ENCODE results near the gene SNAI3. TPM values are rescaled to one million over a fixed set of nuclear protein-coding genes. Genes with fewer than 3 reads are reported as not detected.
A peak's percentile ranks its signal among the peaks of the same experiment; 100 is the strongest.

The SNAI3 gene
- total and polyA plus RNA-seq, 9 of the 15 experiments (the other 6 are each of a cell fraction or from before 2014, with no cell fraction given) = 0.04 to 4.1 (median 0.80) TPM; not detected in 1

DNA sequence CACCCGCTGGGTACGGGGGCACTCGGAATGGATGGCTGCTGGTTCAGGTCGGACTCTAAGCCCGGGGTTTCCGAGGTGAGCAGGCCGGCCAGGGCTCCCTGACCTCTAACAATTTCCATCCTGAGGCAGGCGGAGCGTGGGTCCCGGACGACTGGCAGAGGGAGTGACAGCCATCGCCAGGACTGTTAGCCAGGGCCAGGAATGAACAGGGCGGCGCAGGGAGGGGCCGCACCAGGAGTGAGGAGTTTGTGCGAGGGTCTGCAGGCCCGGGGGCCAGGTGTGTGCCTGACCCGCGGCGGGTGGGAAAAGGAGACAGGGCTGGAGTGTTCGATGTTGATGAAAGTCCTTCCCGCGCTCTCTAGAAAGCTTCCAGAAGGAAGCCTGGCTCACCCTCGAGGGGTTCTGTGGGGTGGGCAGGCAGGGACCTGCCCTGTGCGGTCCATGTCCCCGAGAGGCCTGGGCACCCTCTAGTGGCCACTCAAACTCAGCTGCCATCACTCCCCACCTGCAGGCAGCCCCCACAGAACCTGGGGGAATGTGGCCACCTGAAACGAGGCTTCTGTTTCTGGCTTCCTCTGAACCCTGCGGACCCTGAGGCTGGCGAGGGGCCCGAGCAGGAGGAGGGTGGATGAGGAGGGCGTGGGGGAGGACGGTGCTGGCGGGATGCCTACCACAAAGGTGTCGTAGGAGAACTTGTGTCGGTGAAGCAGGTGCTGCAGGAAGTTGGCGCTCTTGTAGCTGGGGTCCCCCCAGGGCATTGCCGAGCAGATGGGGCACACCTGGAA is 11.7 kb upstream of the SNAI3 start (continued):
- no peak for TF ChIP-seq ZNF644 (tag; IDR thresholded peaks at IDR 0.05; ENCODE audit: low read depth)
- TF ChIP-seq HEY1 (CRISPR knock-in tag; IDR thresholded peaks at IDR 0.05; ENCODE audit: borderline replicate concordance) = no peak
- no peak for TF ChIP-seq NFIX (CRISPR knock-in tag; IDR thresholded peaks at IDR 0.05; ENCODE audit: low read depth)
- TF ChIP-seq ELF2 (CRISPR knock-in tag; IDR thresholded peaks at IDR 0.05) = no peak
- no peak for TF ChIP-seq ZNF77 (CRISPR knock-in tag; IDR thresholded peaks at IDR 0.05)
- no peak for TF ChIP-seq MCM7 (IDR thresholded peaks at IDR 0.05)
- TF ChIP-seq ILF3 (IDR thresholded peaks at IDR 0.05; ENCODE audit: borderline replicate concordance) = no peak
- TF ChIP-seq RBFOX2 (IDR thresholded peaks at IDR 0.05; ENCODE audit: low read depth, low read length) = 0 out of 2 replicates have a peak, but pooled peaks have one; percentile 6
- TF ChIP-seq, protein P1, sequence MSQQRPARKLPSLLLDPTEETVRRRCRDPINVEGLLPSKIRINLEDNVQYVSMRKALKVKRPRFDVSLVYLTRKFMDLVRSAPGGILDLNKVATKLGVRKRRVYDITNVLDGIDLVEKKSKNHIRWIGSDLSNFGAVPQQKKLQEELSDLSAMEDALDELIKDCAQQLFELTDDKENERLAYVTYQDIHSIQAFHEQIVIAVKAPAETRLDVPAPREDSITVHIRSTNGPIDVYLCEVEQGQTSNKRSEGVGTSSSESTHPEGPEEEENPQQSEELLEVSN (IDR thresholded peaks at IDR 0.05; ENCODE audit: borderline replicate concordance in 1 of 2, extremely low read depth in 1 of 2, insufficient read depth in 1 of 2, insufficient read length in 1 of 2, low read depth in 1 of 2, low read length in 1 of 2, poor library complexity in 1 of 2, severe bottlenecking in 1 of 2) = no peak
- TF ChIP-seq ZNF449 (CRISPR knock-in tag; IDR thresholded peaks at IDR 0.05) = no peak
- TF ChIP-seq YY1 (IDR thresholded peaks at IDR 0.05; ENCODE audit: borderline replicate concordance in 1 of 3, control insufficient read depth in 1 of 3, extremely low read depth in 1 of 3, insufficient read depth in 3 of 3, insufficient read length in 1 of 3, insufficient replicate concordance in 2 of 3, low read depth in 1 of 3, low read length in 2 of 3) = peak in 1 of 3 experiments; percentile 32
- TF ChIP-seq FOXM1 (IDR thresholded peaks at IDR 0.05; ENCODE audit: low read depth) = no peak
- TF ChIP-seq FOXM1 (CRISPR knock-in tag; IDR thresholded peaks at IDR 0.05; ENCODE audit: low read depth) = no peak
- no peak for TF ChIP-seq NFE2 (IDR thresholded peaks at IDR 0.05; ENCODE audit: low read depth)
- TF ChIP-seq ZNF583 (CRISPR knock-in tag; IDR thresholded peaks at IDR 0.05) = no peak
- TF ChIP-seq TBP (optimal IDR thresholded peaks at IDR 0.05; ENCODE audit: low read depth, low read length) = no peak
- TF ChIP-seq, protein P2, sequence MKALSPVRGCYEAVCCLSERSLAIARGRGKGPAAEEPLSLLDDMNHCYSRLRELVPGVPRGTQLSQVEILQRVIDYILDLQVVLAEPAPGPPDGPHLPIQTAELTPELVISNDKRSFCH (CRISPR knock-in tag; IDR thresholded peaks at IDR 0.05) = no peak
- TF ChIP-seq, protein P2 (tag; IDR thresholded peaks at IDR 0.05) = no peak
- no peak for TF ChIP-seq ZFPM2 (CRISPR knock-in tag; IDR thresholded peaks at IDR 0.05)
- TF ChIP-seq POLR2AphosphoS5 (IDR thresholded peaks at IDR 0.05; ENCODE audit: control insufficient read depth, insufficient read depth, low read depth, low read length) = no peak
- TF ChIP-seq, protein P3, sequence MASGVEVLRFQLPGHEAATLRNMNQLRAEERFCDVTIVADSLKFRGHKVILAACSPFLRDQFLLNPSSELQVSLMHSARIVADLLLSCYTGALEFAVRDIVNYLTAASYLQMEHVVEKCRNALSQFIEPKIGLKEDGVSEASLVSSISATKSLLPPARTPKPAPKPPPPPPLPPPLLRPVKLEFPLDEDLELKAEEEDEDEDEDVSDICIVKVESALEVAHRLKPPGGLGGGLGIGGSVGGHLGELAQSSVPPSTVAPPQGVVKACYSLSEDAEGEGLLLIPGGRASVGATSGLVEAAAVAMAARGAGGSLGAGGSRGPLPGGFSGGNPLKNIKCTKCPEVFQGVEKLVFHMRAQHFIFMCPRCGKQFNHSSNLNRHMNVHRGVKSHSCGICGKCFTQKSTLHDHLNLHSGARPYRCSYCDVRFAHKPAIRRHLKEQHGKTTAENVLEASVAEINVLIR (CRISPR knock-in tag; IDR thresholded peaks at IDR 0.05) = no peak
- TF ChIP-seq ZNF589 (CRISPR knock-in tag; IDR thresholded peaks at IDR 0.05; ENCODE audit: low read depth) = no peak
- TF ChIP-seq HMG20B (CRISPR knock-in tag; IDR thresholded peaks at IDR 0.05) = no peak
- no peak for TF ChIP-seq LARP7 (IDR thresholded peaks at IDR 0.05)
- no peak for TF ChIP-seq PHF21A (IDR thresholded peaks at IDR 0.05; ENCODE audit: borderline replicate concordance, low read depth)

Data from K562 (cell line).